RPMI7951 (cell line): ENCODE results near the gene SLC25A36. TPM values are rescaled to one million over a fixed set of nuclear protein-coding genes. Genes with fewer than 3 reads are reported as not detected.
"Not testable (repeated sequence)": the region's sequence is repeated elsewhere in the genome, so short reads cannot be mapped to it uniquely, and the experiment has no call there.

Experiments
- DNase-seq: peaks from one replicate; pipeline ENCODE4 v3.0.0-alpha.2; 2012; ENCODE audit warnings: low read depth
- total RNA-seq: library from RNA; depleted of rRNA; stranded (reverse); fragments of >200 nt; shearing (Covaris generic); gene quantifications from 2 replicates; pipeline ENCODE4 v1.2.3, GENCODE V29; 2014

The SLC25A36 gene
- total RNA-seq, 1 experiment from 2014 or later: 49.1 TPM

- DNase-seq: peak; percentile 12
These were observed 9.8 kb upstream of the SLC25A36 start for GRCh38 chr3:140931801-140932200.

GRCh38 chr3:140933109-140933508, 8.5 kb upstream of the SLC25A36 start:
- DNase-seq: no peak

GRCh38 chr3:140933552-140933951, 8.1 kb upstream of the SLC25A36 start:
- DNase-seq: no peak

- DNase-seq: not testable (repeated sequence)
These were observed 2.3 kb upstream of the SLC25A36 start for GRCh38 chr3:140939305-140939704.

- DNase-seq: no peak
These were observed 574 bp upstream of the SLC25A36 start for GRCh38 chr3:140941090-140941433.

- peak; percentile 57 for DNase-seq
These were observed 827 bp downstream of the SLC25A36 start for GRCh38 chr3:140942221-140943104.

- DNase-seq: no peak
These were observed 2.3 kb downstream of the SLC25A36 start for GRCh38 chr3:140943781-140944552.

GRCh38 chr3:140948460-140949249, 7.0 kb downstream of the SLC25A36 start:
- no peak for DNase-seq

- no peak for DNase-seq
These were observed 8.5 kb downstream of the SLC25A36 start for GRCh38 chr3:140950144-140950543.

- DNase-seq: no peak
These were observed 9.2 kb downstream of the SLC25A36 start for GRCh38 chr3:140950863-140951262.

- not testable (repeated sequence) for DNase-seq
These were observed 10.1 kb downstream of the SLC25A36 start for GRCh38 chr3:140951750-140952149.

GRCh38 chr3:140953028-140953960, 11.7 kb downstream of the SLC25A36 start:
- DNase-seq: peak; percentile 56

- no peak for DNase-seq
These were observed 12.9 kb downstream of the SLC25A36 start for GRCh38 chr3:140954576-140954975.

- no peak for DNase-seq
These were observed 14.0 kb downstream of the SLC25A36 start for GRCh38 chr3:140955645-140956044.

- no peak for DNase-seq
These were observed 14.6 kb downstream of the SLC25A36 start for GRCh38 chr3:140956058-140956835.

- peak; percentile 23 for DNase-seq
These were observed 31.2 kb downstream of the SLC25A36 start for GRCh38 chr3:140972833-140973232.

- no peak for DNase-seq
These were observed 33.3 kb downstream of the SLC25A36 start for GRCh38 chr3:140974900-140975299.

- no peak for DNase-seq
These were observed 39.0 kb downstream of the SLC25A36 start for GRCh38 chr3:140980663-140981062.

GRCh38 chr3:140987792-140988191, 46.2 kb downstream of the SLC25A36 start:
- DNase-seq: not testable (repeated sequence)

GRCh38 chr3:140994316-140994715, 52.7 kb downstream of the SLC25A36 start:
- no peak for DNase-seq
